ENCODE data around the gene C20orf204.
"Not testable (repeated sequence)": the region's sequence is repeated elsewhere in the genome, so short reads cannot be mapped to it uniquely, and the experiment has no call there.

C20orf204 gene

DNA sequence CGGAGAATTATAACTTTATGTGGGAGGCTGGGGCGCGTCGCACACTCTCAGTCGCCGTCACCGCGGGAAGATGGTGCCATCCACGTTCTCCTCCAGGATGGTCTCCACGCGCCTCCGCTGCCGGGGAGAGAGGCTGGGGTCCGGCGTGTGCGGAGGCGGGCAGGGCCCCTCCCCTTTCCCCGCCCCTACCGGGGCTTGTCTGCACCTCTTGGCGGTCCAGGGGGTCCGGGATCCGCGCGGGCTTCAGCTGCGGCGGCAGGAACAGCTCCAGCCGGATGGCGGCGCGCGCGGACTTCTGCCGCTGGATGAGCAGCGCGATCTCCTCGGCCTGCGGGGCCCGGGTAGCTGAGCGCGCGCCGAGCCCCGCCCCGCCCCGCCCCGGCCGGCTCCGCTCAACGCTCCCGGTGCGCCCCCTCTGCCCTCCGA, 47.4 kb downstream of the C20orf204 start:
- peak; percentile 90 for DNase-seq (ENCODE audit: low spot score)

DNA sequence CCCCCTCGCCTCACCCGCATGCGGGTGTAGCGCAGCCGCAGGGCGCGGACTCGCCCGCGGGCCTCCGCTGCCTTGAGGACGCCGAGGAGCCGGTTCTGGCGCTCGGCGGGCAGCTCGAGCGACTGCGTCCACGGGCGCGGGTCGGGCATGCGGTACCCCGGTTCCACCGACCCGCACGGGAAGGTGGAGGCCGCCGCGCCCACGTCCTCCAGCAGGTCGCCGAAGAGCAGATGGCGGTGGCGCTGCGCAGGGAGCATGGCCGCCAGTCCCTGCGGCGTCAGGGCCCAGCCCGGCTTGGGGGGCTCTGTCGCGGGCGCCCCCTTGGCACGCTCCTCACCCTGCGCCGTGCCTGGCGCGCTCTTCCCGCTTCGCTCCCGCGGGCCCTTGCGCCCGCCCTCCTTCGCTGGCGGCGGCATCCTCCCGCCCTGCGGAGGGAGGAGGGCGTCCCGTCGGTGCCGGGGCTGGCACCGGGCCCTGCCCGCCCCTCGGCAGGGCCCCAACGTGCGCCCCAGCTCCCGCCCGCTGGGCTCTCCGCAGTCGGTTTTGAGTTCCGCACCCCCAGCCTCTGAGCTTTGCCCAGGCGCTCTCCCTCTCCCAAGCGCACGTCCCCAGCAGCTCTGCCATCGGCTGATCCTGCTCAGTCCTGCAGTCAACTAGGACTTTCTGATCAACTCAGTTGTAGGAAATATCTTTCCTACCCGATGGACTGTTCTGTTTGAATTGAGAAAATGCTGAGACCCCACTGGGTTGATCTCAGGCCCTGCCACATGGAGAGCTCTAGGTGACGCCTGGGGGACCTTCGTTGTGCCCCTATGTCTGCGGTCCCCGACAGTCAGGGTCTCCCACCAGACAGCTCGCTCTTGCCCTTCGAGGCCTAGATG, 48.1 kb downstream of the C20orf204 start, which contains the start of gene LKAAEAR1:
LKAAEAR1 (minus strand) TSS at position 595 of the 881 bp plus-strand sequence; CDS start at position 416, 179 bp downstream.
- DNase-seq (ENCODE audit: low spot score) = peak; percentile 66

DNA sequence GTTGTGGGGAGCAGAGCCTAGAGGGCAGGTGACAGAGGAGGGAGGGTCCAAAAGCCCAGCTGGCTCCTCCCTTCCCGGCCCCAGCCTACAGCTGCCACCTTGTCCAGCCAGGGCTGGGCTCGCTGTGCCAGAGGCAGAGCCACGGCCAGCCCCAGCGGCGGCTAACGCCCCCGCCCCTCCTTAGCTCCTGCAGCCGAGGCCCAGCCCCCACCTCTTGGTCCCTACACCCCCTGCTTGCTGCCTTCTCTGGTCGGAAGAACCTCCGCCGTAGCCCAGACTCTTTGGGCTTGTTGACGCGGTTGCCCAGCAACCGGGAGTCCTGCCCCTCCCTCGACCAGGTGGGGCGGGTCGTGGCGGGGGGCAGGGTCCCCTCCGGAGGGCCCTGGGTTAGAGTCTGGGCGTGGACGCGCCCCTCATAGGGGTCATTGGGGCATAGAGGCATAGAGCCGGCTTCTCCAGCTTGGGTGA, 48.7 kb downstream of the C20orf204 start:
- DNase-seq (ENCODE audit: low spot score) = peak; percentile 57

DNA sequence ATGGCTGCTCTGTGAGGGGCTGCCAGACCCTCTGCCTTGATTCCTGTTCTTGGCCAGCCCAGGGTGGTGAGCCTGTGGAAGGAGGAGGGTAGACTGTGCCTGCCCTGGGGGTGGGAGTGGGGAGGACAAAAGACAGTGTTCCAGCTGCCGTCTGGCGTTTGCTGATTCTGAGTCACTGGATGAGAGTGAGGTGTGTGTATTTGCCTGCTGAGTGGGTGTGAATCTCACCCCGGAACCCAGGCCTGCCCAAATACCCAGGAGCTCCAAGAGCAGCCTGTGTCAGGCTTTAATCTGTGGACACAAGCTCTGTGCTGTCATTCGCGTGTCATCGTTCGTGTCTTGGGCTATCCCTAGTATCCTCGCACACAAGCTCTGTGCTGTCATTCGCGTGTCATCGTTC, 50.8 kb downstream of the C20orf204 start:
- no peak for DNase-seq (ENCODE audit: low spot score)

- DNase-seq (ENCODE audit: low spot score) = not testable (repeated sequence)
These were observed 51.3 kb downstream of the C20orf204 start for GRCh38 chr20:64087226-64087825.

- DNase-seq (ENCODE audit: low spot score) = not testable (repeated sequence)
These were observed 52.6 kb downstream of the C20orf204 start for GRCh38 chr20:64088586-64088985.
